ENCODE results near the gene RPL37. TPM values are rescaled to one million over a fixed set of nuclear protein-coding genes. Genes with fewer than 3 reads are reported as not detected.
"Not testable (repeated sequence)": the region's sequence is repeated elsewhere in the genome, so short reads cannot be mapped to it uniquely, and the experiment has no call there.

The RPL37 gene
- 1,000 to 10,000 TPM; 1,738 to 2,494 TPM for polyA plus RNA-seq

- Histone ChIP-seq H3K27me3 (ENCODE audit: control insufficient read depth in 1 of 2, insufficient read depth in 2 of 2, low read length in 2 of 2) (no peaks in the 10 kb centered on the region), H3K27ac (ENCODE audit: low read depth in 2 of 2, low read length in 1 of 2) (peak within 1 kb of the TSS; percentile 96 to 100), H3K4me3 (ENCODE audit: low read depth in 1 of 2, low read length in 2 of 2) (peak within 1 kb of the TSS; percentile 80 to 90), H3K9me3 (ENCODE audit: control insufficient read depth in 2 of 2, insufficient read depth in 1 of 2, low read depth in 1 of 2, low read length in 1 of 2) (no peaks in the 10 kb centered on the region), H3K4me1 (ENCODE audit: control insufficient read depth in 2 of 2, insufficient read depth in 2 of 2, low read length in 1 of 2) (no peaks in the 10 kb centered on the region), H3K36me3 (ENCODE audit: control insufficient read depth in 2 of 2, insufficient read depth in 2 of 2, low read length in 1 of 2) (peaks cover 10 to 12% of the 10 kb centered on the region in 2 donors)
- WGBS, 2 donors = 3 to 4% methylated on average over 61 of the region's 61 CpGs
These were observed at the start of gene RPL37 for GRCh38 chr5:40834849-40835787. Gene RPL37, minus strand, starts transcription at chr5:40835222. Its CDS starts 37 bp downstream, at chr5:40835185.

- not testable (repeated sequence) for H3K9me3 ChIP-seq (ENCODE audit: control insufficient read depth in 2 of 2, insufficient read depth in 1 of 2, low read depth in 1 of 2, low read length in 1 of 2); H3K36me3 ChIP-seq (ENCODE audit: control insufficient read depth in 2 of 2, insufficient read depth in 2 of 2, low read length in 1 of 2); H3K27ac ChIP-seq (ENCODE audit: low read depth in 2 of 2, low read length in 1 of 2); H3K27me3 ChIP-seq (ENCODE audit: control insufficient read depth in 1 of 2, insufficient read depth in 2 of 2, low read length in 2 of 2); H3K4me1 ChIP-seq (ENCODE audit: control insufficient read depth in 2 of 2, insufficient read depth in 2 of 2, low read length in 1 of 2); H3K4me3 ChIP-seq (ENCODE audit: low read depth in 1 of 2, low read length in 2 of 2)
- 36 to 43% methylated on average over 1 of the region's 1 CpG for WGBS, 2 donors
These were observed 48.0 kb upstream of the RPL37 start for GRCh38 chr5:40883051-40883450.

- Histone ChIP-seq H3K9me3 (ENCODE audit: control insufficient read depth in 2 of 2, insufficient read depth in 1 of 2, low read depth in 1 of 2, low read length in 1 of 2) (peaks cover 3 to 5% of the 10 kb centered on the region in 2 donors), H3K4me3 (ENCODE audit: low read depth in 1 of 2, low read length in 2 of 2) (no peak overlapping the region), H3K4me1 (ENCODE audit: control insufficient read depth in 2 of 2, insufficient read depth in 2 of 2, low read length in 1 of 2) (no peaks in the 10 kb centered on the region), H3K27ac (ENCODE audit: low read depth in 2 of 2, low read length in 1 of 2) (no peak overlapping the region), H3K27me3 (ENCODE audit: control insufficient read depth in 1 of 2, insufficient read depth in 2 of 2, low read length in 2 of 2) (no peaks in the 10 kb centered on the region), H3K36me3 (ENCODE audit: control insufficient read depth in 2 of 2, insufficient read depth in 2 of 2, low read length in 1 of 2) (no peaks in the 10 kb centered on the region)
- WGBS, 2 donors = 88% methylated on average over 4 of the region's 4 CpGs
These were observed 47.3 kb upstream of the RPL37 start for GRCh38 chr5:40882291-40882690.

- no peaks in the 10 kb centered on the region for H3K36me3 ChIP-seq (ENCODE audit: control insufficient read depth in 2 of 2, insufficient read depth in 2 of 2, low read length in 1 of 2)
- H3K4me3 ChIP-seq (ENCODE audit: low read depth in 1 of 2, low read length in 2 of 2) = no peak overlapping the region
- H3K27me3 ChIP-seq (ENCODE audit: control insufficient read depth in 1 of 2, insufficient read depth in 2 of 2, low read length in 2 of 2) = no peaks in the 10 kb centered on the region
- peaks cover 3 to 5% of the 10 kb centered on the region in 2 donors for H3K9me3 ChIP-seq (ENCODE audit: control insufficient read depth in 2 of 2, insufficient read depth in 1 of 2, low read depth in 1 of 2, low read length in 1 of 2)
- no peak overlapping the region for H3K27ac ChIP-seq (ENCODE audit: low read depth in 2 of 2, low read length in 1 of 2)
- WGBS, 2 donors = 31% methylated on average over 10 of the region's 10 CpGs
- H3K4me1 ChIP-seq (ENCODE audit: control insufficient read depth in 2 of 2, insufficient read depth in 2 of 2, low read length in 1 of 2) = no peaks in the 10 kb centered on the region
These were observed 44.3 kb upstream of the RPL37 start for GRCh38 chr5:40879163-40879942.

- Histone ChIP-seq H3K4me1 (ENCODE audit: control insufficient read depth in 2 of 2, insufficient read depth in 2 of 2, low read length in 1 of 2) (no peaks in the 10 kb centered on the region), H3K27me3 (ENCODE audit: control insufficient read depth in 1 of 2, insufficient read depth in 2 of 2, low read length in 2 of 2) (no peaks in the 10 kb centered on the region)
- 74 to 77% methylated on average over 6 of the region's 6 CpGs for WGBS, 2 donors
These were observed 42.5 kb upstream of the RPL37 start for GRCh38 chr5:40877371-40877988.

GRCh38 chr5:40875958-40876357, 40.9 kb upstream of the RPL37 start:
- H3K27me3 ChIP-seq (ENCODE audit: control insufficient read depth in 1 of 2, insufficient read depth in 2 of 2, low read length in 2 of 2) = no peaks in the 10 kb centered on the region
- H3K4me1 ChIP-seq (ENCODE audit: control insufficient read depth in 2 of 2, insufficient read depth in 2 of 2, low read length in 1 of 2) = no peaks in the 10 kb centered on the region
- peaks cover 3 to 5% of the 10 kb centered on the region in 2 donors for H3K9me3 ChIP-seq (ENCODE audit: control insufficient read depth in 2 of 2, insufficient read depth in 1 of 2, low read depth in 1 of 2, low read length in 1 of 2)
- WGBS, 2 donors = 67 to 74% methylated on average over 3 of the region's 3 CpGs
- no peaks in the 10 kb centered on the region for H3K36me3 ChIP-seq (ENCODE audit: control insufficient read depth in 2 of 2, insufficient read depth in 2 of 2, low read length in 1 of 2)
- no peak overlapping the region for H3K27ac ChIP-seq (ENCODE audit: low read depth in 2 of 2, low read length in 1 of 2)
- H3K4me3 ChIP-seq (ENCODE audit: low read depth in 1 of 2, low read length in 2 of 2) = no peak overlapping the region

More at GRCh38 chr5:40877371-40877988, 42.5 kb upstream of the RPL37 start:
- H3K27ac ChIP-seq (ENCODE audit: low read depth in 2 of 2, low read length in 1 of 2) = no peak overlapping the region
- H3K36me3 ChIP-seq (ENCODE audit: control insufficient read depth in 2 of 2, insufficient read depth in 2 of 2, low read length in 1 of 2) = no peaks in the 10 kb centered on the region
- H3K4me3 ChIP-seq (ENCODE audit: low read depth in 1 of 2, low read length in 2 of 2) = no peak overlapping the region
- H3K9me3 ChIP-seq (ENCODE audit: control insufficient read depth in 2 of 2, insufficient read depth in 1 of 2, low read depth in 1 of 2, low read length in 1 of 2) = peaks cover 3 to 5% of the 10 kb centered on the region in 2 donors

- H3K9me3 ChIP-seq (ENCODE audit: control insufficient read depth in 2 of 2, insufficient read depth in 1 of 2, low read depth in 1 of 2, low read length in 1 of 2) = peaks cover 3 to 5% of the 10 kb centered on the region in 2 donors
These were observed 38.4 kb upstream of the RPL37 start for GRCh38 chr5:40873286-40873880.

GRCh38 chr5:40872253-40872652, 37.2 kb upstream of the RPL37 start:
- not testable (repeated sequence) for H3K4me3 ChIP-seq (ENCODE audit: low read depth in 1 of 2, low read length in 2 of 2); H3K4me1 ChIP-seq (ENCODE audit: control insufficient read depth in 2 of 2, insufficient read depth in 2 of 2, low read length in 1 of 2); H3K27ac ChIP-seq (ENCODE audit: low read depth in 2 of 2, low read length in 1 of 2); H3K9me3 ChIP-seq (ENCODE audit: control insufficient read depth in 2 of 2, insufficient read depth in 1 of 2, low read depth in 1 of 2, low read length in 1 of 2); H3K36me3 ChIP-seq (ENCODE audit: control insufficient read depth in 2 of 2, insufficient read depth in 2 of 2, low read length in 1 of 2); H3K27me3 ChIP-seq (ENCODE audit: control insufficient read depth in 1 of 2, insufficient read depth in 2 of 2, low read length in 2 of 2)
- 92 to 93% methylated on average over 8 of the region's 8 CpGs for WGBS, 2 donors

More at GRCh38 chr5:40873286-40873880, 38.4 kb upstream of the RPL37 start:
- no peak overlapping the region for H3K27ac ChIP-seq (ENCODE audit: low read depth in 2 of 2, low read length in 1 of 2)
- 91 to 93% methylated on average over 3 of the region's 3 CpGs for WGBS, 2 donors
- no peak overlapping the region for H3K4me3 ChIP-seq (ENCODE audit: low read depth in 1 of 2, low read length in 2 of 2)
- H3K27me3 ChIP-seq (ENCODE audit: control insufficient read depth in 1 of 2, insufficient read depth in 2 of 2, low read length in 2 of 2) = no peaks in the 10 kb centered on the region
- no peaks in the 10 kb centered on the region for H3K4me1 ChIP-seq (ENCODE audit: control insufficient read depth in 2 of 2, insufficient read depth in 2 of 2, low read length in 1 of 2)
- no peaks in the 10 kb centered on the region for H3K36me3 ChIP-seq (ENCODE audit: control insufficient read depth in 2 of 2, insufficient read depth in 2 of 2, low read length in 1 of 2)

- H3K4me1 ChIP-seq (ENCODE audit: control insufficient read depth in 2 of 2, insufficient read depth in 2 of 2, low read length in 1 of 2) = no peaks in the 10 kb centered on the region
- WGBS, 2 donors = 47 to 49% methylated on average over 4 of the region's 4 CpGs
These were observed 36.2 kb upstream of the RPL37 start for GRCh38 chr5:40871177-40871576.

More at GRCh38 chr5:40871177-40871576, 36.2 kb upstream of the RPL37 start:
- H3K4me3 ChIP-seq (ENCODE audit: low read depth in 1 of 2, low read length in 2 of 2) = no peak overlapping the region
- H3K27ac ChIP-seq (ENCODE audit: low read depth in 2 of 2, low read length in 1 of 2) = peak overlapping the region in 1 of 2 donors; percentile 40
- peaks cover 0 to 2% of the 10 kb centered on the region in 2 donors for H3K9me3 ChIP-seq (ENCODE audit: control insufficient read depth in 2 of 2, insufficient read depth in 1 of 2, low read depth in 1 of 2, low read length in 1 of 2)
- H3K36me3 ChIP-seq (ENCODE audit: control insufficient read depth in 2 of 2, insufficient read depth in 2 of 2, low read length in 1 of 2) = no peaks in the 10 kb centered on the region
- H3K27me3 ChIP-seq (ENCODE audit: control insufficient read depth in 1 of 2, insufficient read depth in 2 of 2, low read length in 2 of 2) = no peaks in the 10 kb centered on the region

All from esophagus (tissue), 2 donors.